ENCODE results near the gene WNT5B.

Gene WNT5B

GRCh38 chr12:1630827-1631591 lies 2.0 kb downstream of the WNT5B start:
- no peak for DNase-seq

- no peak for DNase-seq
Observed at GRCh38 chr12:1632702-1633101, 3.7 kb downstream of the WNT5B start.

GRCh38 chr12:1633459-1633858 lies 4.4 kb downstream of the WNT5B start:
- no peak for DNase-seq

- no peak for DNase-seq
Observed at GRCh38 chr12:1634149-1634548, 5.1 kb downstream of the WNT5B start.

GRCh38 chr12:1634590-1635191 lies 5.7 kb downstream of the WNT5B start:
- DNase-seq: peak; percentile 73

GRCh38 chr12:1635301-1636095 lies 6.5 kb downstream of the WNT5B start:
- no peak for DNase-seq

- DNase-seq: no peak
Observed at GRCh38 chr12:1638203-1638602, 9.2 kb downstream of the WNT5B start.

GRCh38 chr12:1639538-1639937 lies 10.5 kb downstream of the WNT5B start:
- DNase-seq: no peak

- DNase-seq: no peak
Observed at GRCh38 chr12:1640328-1641234, 11.6 kb downstream of the WNT5B start.

- DNase-seq: peak; percentile 26
Observed at GRCh38 chr12:1642513-1642912, 13.5 kb downstream of the WNT5B start.

GRCh38 chr12:1643043-1643442 lies 14.0 kb downstream of the WNT5B start:
- no peak for DNase-seq

- peak; percentile 4 for DNase-seq
Observed at GRCh38 chr12:1643905-1644533, 15.0 kb downstream of the WNT5B start.

GRCh38 chr12:1644534-1645438 lies 15.8 kb downstream of the WNT5B start:
- peak; percentile 83 for DNase-seq

GRCh38 chr12:1645819-1646218 lies 16.8 kb downstream of the WNT5B start:
- no peak for DNase-seq

- DNase-seq: no peak
Observed at GRCh38 chr12:1646569-1647284, 17.7 kb downstream of the WNT5B start.

- DNase-seq: no peak
Observed at GRCh38 chr12:1647285-1647669, 18.2 kb downstream of the WNT5B start.

GRCh38 chr12:1650260-1650977 lies 21.4 kb downstream of the WNT5B start:
- DNase-seq: no peak

GRCh38 chr12:1650978-1651361 lies 21.9 kb downstream of the WNT5B start:
- no peak for DNase-seq

GRCh38 chr12:1651946-1652345 lies 22.9 kb downstream of the WNT5B start:
- DNase-seq: no peak

Data from NCI-H1105 (cell line).